Measurements from ENCODE around the gene SLC4A2. TPM values are rescaled to one million over a fixed set of nuclear protein-coding genes. Genes with fewer than 3 reads are reported as not detected.

SLC4A2 gene
- total RNA-seq, 2 donors from 2014 or later: 76.7 to 169 TPM

DNA sequence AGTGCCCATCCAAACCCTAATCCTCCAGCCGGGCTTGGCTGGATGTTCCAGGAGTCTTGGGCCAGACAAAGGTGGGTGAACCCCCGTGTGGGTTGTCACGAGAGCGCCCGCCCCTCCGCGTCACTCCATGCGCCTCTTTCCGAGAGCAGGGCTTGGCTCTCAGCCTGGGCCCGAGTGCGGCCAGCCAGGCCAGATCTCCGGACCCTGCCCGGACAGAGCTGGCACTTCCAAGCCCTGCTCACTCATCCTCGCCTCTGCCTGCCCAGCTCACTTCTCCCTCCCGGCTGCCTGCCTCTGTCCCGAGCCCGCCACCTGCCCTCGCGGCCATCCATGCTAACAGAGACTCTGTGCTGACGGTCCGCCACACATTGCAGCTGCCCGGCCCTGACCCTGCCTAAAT lies 61.5 kb downstream of the SLC4A2 start:
- Histone ChIP-seq H3K9ac (ENCODE audit: low read depth in 2 of 2, low read length in 2 of 2) (no peak overlapping the region), H3K9me3 (no peaks in the 10 kb centered on the region), H3K36me3 (no peaks in the 10 kb centered on the region), H3K4me3 (no peak overlapping the region), H3K27ac (no peak overlapping the region), H3K27me3 (no peaks in the 10 kb centered on the region), H3K4me1 (no peaks in the 10 kb centered on the region)
- DNase-seq: no peak
- TF ChIP-seq, protein P1, sequence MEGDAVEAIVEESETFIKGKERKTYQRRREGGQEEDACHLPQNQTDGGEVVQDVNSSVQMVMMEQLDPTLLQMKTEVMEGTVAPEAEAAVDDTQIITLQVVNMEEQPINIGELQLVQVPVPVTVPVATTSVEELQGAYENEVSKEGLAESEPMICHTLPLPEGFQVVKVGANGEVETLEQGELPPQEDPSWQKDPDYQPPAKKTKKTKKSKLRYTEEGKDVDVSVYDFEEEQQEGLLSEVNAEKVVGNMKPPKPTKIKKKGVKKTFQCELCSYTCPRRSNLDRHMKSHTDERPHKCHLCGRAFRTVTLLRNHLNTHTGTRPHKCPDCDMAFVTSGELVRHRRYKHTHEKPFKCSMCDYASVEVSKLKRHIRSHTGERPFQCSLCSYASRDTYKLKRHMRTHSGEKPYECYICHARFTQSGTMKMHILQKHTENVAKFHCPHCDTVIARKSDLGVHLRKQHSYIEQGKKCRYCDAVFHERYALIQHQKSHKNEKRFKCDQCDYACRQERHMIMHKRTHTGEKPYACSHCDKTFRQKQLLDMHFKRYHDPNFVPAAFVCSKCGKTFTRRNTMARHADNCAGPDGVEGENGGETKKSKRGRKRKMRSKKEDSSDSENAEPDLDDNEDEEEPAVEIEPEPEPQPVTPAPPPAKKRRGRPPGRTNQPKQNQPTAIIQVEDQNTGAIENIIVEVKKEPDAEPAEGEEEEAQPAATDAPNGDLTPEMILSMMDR (IDR thresholded peaks at IDR 0.05): no peak
- intact Hi-C loops (cut with DNase I): loop anchor here (5.0 to 10.0 kb wide), 2 partner anchors 124 to 181 kb away; partner anchors contain the start of gene SMARCD3

DNA sequence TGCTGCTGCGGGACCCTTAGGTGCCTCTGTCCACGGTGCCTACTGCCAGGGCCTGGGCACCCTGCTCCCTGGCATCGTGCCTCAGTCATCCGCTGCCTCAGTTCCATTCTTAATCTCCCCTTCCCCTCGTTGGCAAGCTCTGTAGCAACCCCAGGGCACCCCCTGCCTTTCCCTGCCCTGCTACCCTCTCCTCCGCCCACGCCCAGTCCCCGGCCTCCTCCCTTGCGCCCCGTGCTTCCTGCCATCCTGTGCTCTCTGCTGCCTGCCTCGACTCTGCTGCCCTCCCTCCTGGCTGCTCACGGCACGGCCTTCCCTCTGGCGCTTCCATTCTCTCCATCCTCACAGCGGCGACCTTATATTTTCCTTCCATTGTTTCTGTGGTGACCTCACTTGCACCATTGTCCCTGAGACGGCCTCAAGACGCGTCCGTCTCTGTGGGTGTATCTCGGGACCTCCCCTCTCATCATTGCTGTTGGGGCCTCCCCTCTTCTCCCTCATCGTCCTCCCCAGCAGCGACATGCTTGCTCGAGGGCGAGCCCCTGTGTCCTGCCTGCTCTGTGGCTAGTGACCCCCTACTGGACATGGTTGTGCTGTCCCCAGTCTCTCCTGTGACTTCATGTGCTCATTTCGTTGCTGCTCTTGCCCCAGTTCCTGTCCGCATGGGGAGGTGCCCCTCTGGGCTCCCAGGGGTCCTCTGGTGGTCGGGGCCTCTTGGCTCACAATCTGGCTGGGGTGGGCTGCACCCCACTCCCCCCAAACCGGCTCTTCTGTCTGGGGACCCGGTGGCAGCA lies 62.2 kb downstream of the SLC4A2 start:
- H3K36me3 ChIP-seq: no peaks in the 10 kb centered on the region
- TF ChIP-seq, protein P1 (IDR thresholded peaks at IDR 0.05): no peak

DNA sequence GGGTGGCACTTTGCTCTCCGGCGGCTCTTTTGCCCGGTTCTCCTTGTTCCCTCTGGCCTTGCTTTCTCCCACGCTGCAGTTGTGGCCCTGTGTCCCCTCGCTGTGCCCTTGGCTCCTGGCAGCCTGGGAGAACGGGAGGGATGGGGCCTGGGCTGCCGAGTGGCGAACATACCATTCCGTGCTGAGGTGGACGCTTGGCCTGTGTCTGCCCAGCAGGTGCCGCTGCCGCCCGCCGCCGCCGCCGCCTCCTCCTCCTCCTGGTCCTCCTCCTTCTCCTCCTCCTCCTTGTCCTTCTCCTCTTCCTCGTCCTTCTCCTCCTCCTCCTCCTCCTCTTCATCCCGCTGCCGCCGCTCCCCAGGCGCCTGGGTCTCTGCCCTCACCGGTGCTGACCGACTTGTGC lies 62.9 kb downstream of the SLC4A2 start:
- intact Hi-C loops (cut with DNase I): loop anchor here (5.0 to 10.0 kb wide), 2 partner anchors 123 to 180 kb away; partner anchors contain the start of gene SMARCD3
- Histone ChIP-seq H3K9me3 (no peaks in the 10 kb centered on the region), H3K4me1 (peaks cover 4% of the 10 kb centered on the region), H3K27me3 (no peaks in the 10 kb centered on the region), H3K9ac (ENCODE audit: low read depth in 2 of 2, low read length in 2 of 2) (no peak overlapping the region), H3K36me3 (no peaks in the 10 kb centered on the region), H3K4me3 (no peak overlapping the region), H3K27ac (no peak overlapping the region)
- TF ChIP-seq, protein P1 (IDR thresholded peaks at IDR 0.05): no peak
- no peak for DNase-seq

More for the DNA sequence above, 62.2 kb downstream of the SLC4A2 start:
- intact Hi-C loops (cut with DNase I): loop anchor here (5.0 to 10.0 kb wide), 2 partner anchors 123 to 181 kb away; partner anchors contain the start of gene SMARCD3
- H3K9me3 ChIP-seq: no peaks in the 10 kb centered on the region
- H3K27ac ChIP-seq: no peak overlapping the region
- no peak for DNase-seq
- no peak overlapping the region for H3K4me3 ChIP-seq
- peaks cover under 1% of the 10 kb centered on the region for H3K4me1 ChIP-seq
- no peaks in the 10 kb centered on the region for H3K27me3 ChIP-seq
- no peak overlapping the region for H3K9ac ChIP-seq (ENCODE audit: low read depth in 2 of 2, low read length in 2 of 2)

DNA sequence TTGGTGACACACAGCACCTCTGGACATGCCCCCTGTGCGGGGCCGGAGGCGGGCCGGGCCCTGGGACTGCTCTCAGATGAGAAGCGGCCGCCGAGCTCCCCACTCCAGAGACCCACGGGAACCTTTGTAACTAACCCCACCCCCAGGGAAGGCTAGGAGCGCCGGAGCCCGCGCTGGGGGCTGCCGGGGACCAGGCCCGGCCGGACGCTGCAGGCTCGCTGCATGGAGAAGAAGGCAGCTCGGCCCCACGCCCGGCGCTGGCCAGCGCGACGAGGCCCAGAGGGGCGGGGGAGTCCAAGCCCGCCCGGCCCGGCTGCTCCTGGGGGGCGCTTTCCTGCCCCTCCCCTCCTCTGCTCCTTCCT lies 63.4 kb downstream of the SLC4A2 start:
- no peak overlapping the region for H3K27ac ChIP-seq
- H3K4me1 ChIP-seq: peaks cover 4% of the 10 kb centered on the region
- H3K27me3 ChIP-seq: no peaks in the 10 kb centered on the region
- no peaks in the 10 kb centered on the region for H3K9me3 ChIP-seq
- TF ChIP-seq, protein P1 (IDR thresholded peaks at IDR 0.05): no peak
- no peak overlapping the region for H3K9ac ChIP-seq (ENCODE audit: low read depth in 2 of 2, low read length in 2 of 2)
- DNase-seq: no peak
- H3K4me3 ChIP-seq: no peak overlapping the region
- no peaks in the 10 kb centered on the region for H3K36me3 ChIP-seq
- intact Hi-C loops (cut with DNase I): loop anchor here (5.0 to 10.0 kb wide), 2 partner anchors 122 to 180 kb away; partner anchors contain the start of gene SMARCD3

DNA sequence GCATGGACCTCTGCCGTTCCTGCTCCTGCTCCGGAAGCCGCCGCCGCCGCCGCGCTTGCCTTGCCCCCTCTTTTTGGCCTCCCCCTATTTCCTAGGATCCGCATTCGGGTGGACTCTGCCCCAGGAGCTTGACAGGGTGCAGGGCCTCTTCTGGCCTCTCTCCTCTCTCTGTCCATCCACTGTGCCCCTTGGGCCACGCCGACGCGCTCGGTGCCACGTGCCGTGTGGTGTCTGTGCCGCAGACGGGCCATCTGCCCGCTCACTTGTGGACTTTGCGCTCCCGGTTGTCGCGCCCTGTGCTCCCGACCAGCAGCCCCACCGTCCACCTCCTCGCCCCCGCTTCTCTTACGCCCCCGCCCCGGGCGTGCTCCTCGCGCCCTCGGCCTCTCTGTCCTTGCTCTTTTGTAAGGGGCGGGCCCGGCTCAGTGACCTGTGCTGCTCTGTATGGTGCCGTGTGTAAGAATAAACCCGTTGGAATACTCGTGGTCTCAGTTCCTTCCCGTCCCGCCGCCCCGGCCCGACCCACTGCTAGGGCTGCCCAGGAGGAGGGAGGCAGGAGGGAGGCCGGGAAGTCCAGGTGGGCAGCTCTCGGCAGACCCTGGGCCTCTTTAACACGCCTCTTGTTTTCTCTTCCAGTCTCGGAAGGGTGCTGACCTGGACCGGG lies 63.9 kb downstream of the SLC4A2 start:
- no peak overlapping the region for H3K9ac ChIP-seq (ENCODE audit: low read depth in 2 of 2, low read length in 2 of 2)
- no peaks in the 10 kb centered on the region for H3K9me3 ChIP-seq
- no peaks in the 10 kb centered on the region for H3K36me3 ChIP-seq
- H3K4me1 ChIP-seq: peaks cover 4% of the 10 kb centered on the region
- H3K27ac ChIP-seq: no peak overlapping the region
- TF ChIP-seq, protein P1 (IDR thresholded peaks at IDR 0.05): no peak
- H3K27me3 ChIP-seq: no peaks in the 10 kb centered on the region
- DNase-seq: no peak
- intact Hi-C loops (cut with DNase I): loop anchor here (5.0 to 10.0 kb wide), 2 partner anchors 122 to 179 kb away; partner anchors contain the start of gene SMARCD3
- H3K4me3 ChIP-seq: no peak overlapping the region
